K562 (cell line): Measurements from ENCODE around the gene ZNF627. TPM values are rescaled to one million over a fixed set of nuclear protein-coding genes. Genes with fewer than 3 reads are reported as not detected.

Experiments used
- ATAC-seq: fragments of 200-7000 bp; cut with Tn5 transposase; 3 replicates; pipeline ENCODE4 v1.9.1; 2020; ENCODE audit warnings: moderate library complexity
- BruUV-seq: library from RNA; stranded (reverse); fragments of 400-500 nt; replicated peaks from 2 replicates; lab custom pipeline; 2021; lab: Mats Ljungman, UMichigan
- CTCF ChIA-PET: fragments of 300-600 bp; formaldehyde crosslinking; extraction: SDS; loops from one replicate; lab custom pipeline; 2021; ENCODE audit warnings: low intra/inter-chr PET ratio; lab: Yijun Ruan, JAX
- POLR2A ChIA-PET: fragments of 300-600, 350-650 bp; sonication (Branson Sonifier 250); formaldehyde crosslinking; extraction: SDS; loops from one replicate; lab custom pipeline; 2021; ENCODE audit warnings: antibody characterized with exemption, inconsistent platforms; lab: Yijun Ruan, JAX
- DNase-seq, 4 experiments: peaks; one replicate each; pipeline versions ENCODE4 v3.0.0 to v3.0.0-alpha.2; 2011 to 2018; ENCODE audit warnings: low spot score in 3 of 4, mixed read lengths in 3 of 4; ENCODE audit errors: extremely low read depth in 1 of 4
- FAIRE-seq: peaks from 2 replicates; lab custom pipeline; 2011; peaks lifted over from hg19 to GRCh38; lab: Jason Lieb, UNC
- H2AFZ ChIP-seq: 2 replicates; pipeline ENCODE4 v1.6.0; 2011; ENCODE audit warnings: low read depth, low read length, control low read depth, inconsistent platforms
- H3K27ac ChIP-seq: fragments of 200-600 bp; 3 replicates; pipeline ENCODE4 v1.8.0; 2011; ENCODE audit warnings: low read depth, mild to moderate bottlenecking, control low read depth, inconsistent platforms, low read length, moderate library complexity, mixed read lengths; ENCODE audit errors: extremely low read depth
- H3K27me3 ChIP-seq, 2 experiments: fragments of 300-600 bp in 1 of 2; 2 replicates in 1 of 2; 3 replicates in 1 of 2; pipeline versions ENCODE4 v1.6.0 to v1.8.0; 2011; ENCODE audit warnings: inconsistent platforms in 2 of 2, low read length in 2 of 2, mild to moderate bottlenecking in 1 of 2, mixed read lengths in 1 of 2, moderate library complexity in 1 of 2; ENCODE audit not compliant: control insufficient read depth in 2 of 2, insufficient read depth in 2 of 2
- H3K36me3 ChIP-seq: fragments of 300-600 bp; 3 replicates; pipeline ENCODE4 v1.8.0; 2011; ENCODE audit warnings: mild to moderate bottlenecking, low read length, inconsistent platforms; ENCODE audit not compliant: control insufficient read depth, insufficient read depth
- H3K4me1 ChIP-seq, 2 experiments: fragments of 200-600 bp in 1 of 2; replicated peaks in 1 of 2; 2 replicates in 1 of 2; 3 replicates in 1 of 2; pipeline versions ENCODE4 v1.5.1 to v1.8.0; 2011; ENCODE audit warnings: inconsistent platforms in 2 of 2, low read length in 2 of 2, mild to moderate bottlenecking in 1 of 2, mixed read lengths in 1 of 2, moderate library complexity in 1 of 2; ENCODE audit not compliant: control insufficient read depth in 2 of 2, insufficient read depth in 2 of 2
- H3K4me2 ChIP-seq: 2 replicates; pipeline ENCODE4 v1.6.1; 2011; ENCODE audit warnings: low read length, control low read depth, inconsistent platforms, mixed read lengths; ENCODE audit not compliant: insufficient read depth
- H3K4me3 ChIP-seq: fragments of 200-600 bp; sonication (generic), shearing (Covaris generic); 2 replicates; pipeline ENCODE4 v1.5.1; 2016; ENCODE audit warnings: control low read depth, inconsistent platforms
- H3K79me2 ChIP-seq: fragments of 200-600 bp; 3 replicates; pipeline ENCODE4 v1.8.0; 2011; ENCODE audit warnings: low read length, inconsistent platforms; ENCODE audit not compliant: control insufficient read depth, insufficient read depth
- H3K9ac ChIP-seq, 2 experiments: 2 replicates each; pipeline versions ENCODE4 v1.6.0 to v1.6.1; 2011; ENCODE audit warnings: low read depth in 2 of 2, low read length in 2 of 2, control low read depth in 1 of 2, inconsistent platforms in 1 of 2, mild to moderate bottlenecking in 1 of 2, mixed read lengths in 1 of 2; ENCODE audit not compliant: insufficient read depth in 1 of 2
- H3K9me1 ChIP-seq: one replicate; pipeline ENCODE4 v1.6.0; 2011; ENCODE audit warnings: inconsistent platforms, mild to moderate bottlenecking, low read length, moderate library complexity; ENCODE audit not compliant: control insufficient read depth, insufficient read depth
- H3K9me3 ChIP-seq: replicated peaks from 2 replicates; pipeline ENCODE4 v1.5.1; 2011; ENCODE audit warnings: low read depth, low read length, inconsistent platforms; ENCODE audit not compliant: control insufficient read depth, insufficient read depth
- H4K20me1 ChIP-seq: replicated peaks from 2 replicates; pipeline ENCODE4 v1.6.1; 2011; ENCODE audit warnings: low read length, inconsistent platforms, mixed read lengths; ENCODE audit not compliant: control insufficient read depth, insufficient read depth
- HMGN3 ChIP-seq: IDR thresholded peaks from 2 replicates; pipeline ENCODE4 v1.6.1; 2011; ENCODE audit warnings: borderline replicate concordance, low read depth, mild to moderate bottlenecking, mixed read lengths, low read length; ENCODE audit not compliant: insufficient read length; ENCODE audit errors: extremely low read depth
- TSC22D4 ChIP-seq: fragments of 450-650 bp; IDR thresholded peaks from 2 replicates; pipeline ENCODE4 v1.6.1; 2016; ENCODE audit warnings: missing genetic modification characterization, missing biosample characterization, control low read depth
- WGBS: fragments of 100-300 bp; shearing (Covaris generic); methylation state at CpG from one replicate; pipeline ENCODE4 v1.1.6; 2016; ENCODE audit warnings: low coverage, mixed read lengths; ENCODE audit not compliant: insufficient coverage; ENCODE audit errors: missing lambda C conversion rate; 5-methylcytosine and 5-hydroxymethylcytosine counted together
- in situ Hi-C: fragments of 300-500 bp; cut with MboI; formaldehyde crosslinking; loops from 4 replicates; pipeline ENCODE4 v1.15.0; 2018; ENCODE audit warnings: inconsistent platforms, mixed read lengths
- intact Hi-C: fragments of 100-400 bp; cut with micrococcal nuclease; formaldehyde crosslinking; loops from 2 replicates; pipeline ENCODE4 v1.14.2; 2022
- polyA plus RNA-seq, 8 experiments: library from polyadenylated mRNA; depleted of rRNA in 4 of 8; stranded (reverse) in 5 of 8; unstranded in 3 of 8; fragments of >200 nt; fragmentation: Nextera tagmentation in 2 of 8; fragmentation: Illumina TruSeq in 1 of 8; extraction: Ambion mirVana in 2 of 8; extraction: Trizol in 1 of 8; gene quantifications; 2 replicates each; pipeline versions ENCODE4 v1.2.1 to v1.2.3, GENCODE V29; 2011 to 2014; ENCODE audit warnings: inconsistent platforms in 1 of 8, missing spikeins in 1 of 8
- total RNA-seq, 7 experiments: library from RNA; depleted of rRNA in 6 of 7; stranded (reverse); fragments of >200 nt in 6 of 7; fragmentation: Illumina TruSeq in 2 of 7; extraction: Trizol in 2 of 7; gene quantifications; 2 replicates each; pipeline versions ENCODE4 v1.2.1 to v1.2.3, GENCODE V29; 2011 to 2021; ENCODE audit warnings: low replicate concordance in 1 of 7
- TF ChIP-seq, protein P1 (sequence below): fragments of 200-400 bp; formaldehyde crosslinking; IDR thresholded peaks from 2 replicates; pipeline ENCODE4 v1.6.1; 2017; ENCODE audit warnings: mild to moderate bottlenecking, low read depth, low read length, moderate library complexity
- TF ChIP-seq, protein P2 (sequence below): IDR thresholded peaks from 2 replicates; pipeline ENCODE4 v1.6.1; 2012; ENCODE audit warnings: low read depth, low read length, improper control_type of control experiment, borderline replicate concordance

The ZNF627 gene
- total and polyA plus RNA-seq, 9 of the 15 experiments (the other 6 are each of a cell fraction or from before 2014, with no cell fraction given), result 6.4 to 19.9 (median 10.6) TPM

DNA sequence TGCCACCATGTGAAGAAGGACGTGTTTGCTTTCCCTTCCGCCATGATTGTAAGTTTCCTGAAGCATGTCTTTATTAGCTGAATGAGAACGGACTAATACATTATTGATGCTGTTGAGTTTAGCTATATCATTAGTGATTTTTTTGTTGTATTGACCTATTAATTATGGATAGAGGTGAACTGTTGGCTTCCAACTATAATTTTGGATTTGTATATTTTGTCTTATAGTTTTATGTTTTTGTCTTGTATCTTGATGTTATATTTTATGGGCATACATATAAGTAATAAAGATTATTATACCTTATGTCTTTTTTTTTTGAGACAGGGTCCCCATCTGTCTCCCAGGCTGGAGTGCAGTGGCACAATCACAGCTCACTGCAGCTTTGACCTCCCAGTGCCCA, 45.6 kb downstream of the ZNF627 start:
- CTCF ChIA-PET, result no interaction called here
- no peak for FAIRE-seq
- no peak overlapping the region for H2AFZ ChIP-seq
- in situ Hi-C loops, result no loop called here
- H3K27me3 ChIP-seq, result no peaks in the 10 kb centered on the region
- 90% methylated on average over 3 of the region's 3 CpGs for WGBS
- peaks cover 10% of the 10 kb centered on the region for H3K79me2 ChIP-seq
- H3K27ac ChIP-seq, result no peak overlapping the region
- no peak for TF ChIP-seq TSC22D4 (tag)
- TF ChIP-seq, protein P1, sequence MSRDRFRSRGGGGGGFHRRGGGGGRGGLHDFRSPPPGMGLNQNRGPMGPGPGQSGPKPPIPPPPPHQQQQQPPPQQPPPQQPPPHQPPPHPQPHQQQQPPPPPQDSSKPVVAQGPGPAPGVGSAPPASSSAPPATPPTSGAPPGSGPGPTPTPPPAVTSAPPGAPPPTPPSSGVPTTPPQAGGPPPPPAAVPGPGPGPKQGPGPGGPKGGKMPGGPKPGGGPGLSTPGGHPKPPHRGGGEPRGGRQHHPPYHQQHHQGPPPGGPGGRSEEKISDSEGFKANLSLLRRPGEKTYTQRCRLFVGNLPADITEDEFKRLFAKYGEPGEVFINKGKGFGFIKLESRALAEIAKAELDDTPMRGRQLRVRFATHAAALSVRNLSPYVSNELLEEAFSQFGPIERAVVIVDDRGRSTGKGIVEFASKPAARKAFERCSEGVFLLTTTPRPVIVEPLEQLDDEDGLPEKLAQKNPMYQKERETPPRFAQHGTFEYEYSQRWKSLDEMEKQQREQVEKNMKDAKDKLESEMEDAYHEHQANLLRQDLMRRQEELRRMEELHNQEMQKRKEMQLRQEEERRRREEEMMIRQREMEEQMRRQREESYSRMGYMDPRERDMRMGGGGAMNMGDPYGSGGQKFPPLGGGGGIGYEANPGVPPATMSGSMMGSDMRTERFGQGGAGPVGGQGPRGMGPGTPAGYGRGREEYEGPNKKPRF, result no peak
- TF ChIP-seq, protein P2, sequence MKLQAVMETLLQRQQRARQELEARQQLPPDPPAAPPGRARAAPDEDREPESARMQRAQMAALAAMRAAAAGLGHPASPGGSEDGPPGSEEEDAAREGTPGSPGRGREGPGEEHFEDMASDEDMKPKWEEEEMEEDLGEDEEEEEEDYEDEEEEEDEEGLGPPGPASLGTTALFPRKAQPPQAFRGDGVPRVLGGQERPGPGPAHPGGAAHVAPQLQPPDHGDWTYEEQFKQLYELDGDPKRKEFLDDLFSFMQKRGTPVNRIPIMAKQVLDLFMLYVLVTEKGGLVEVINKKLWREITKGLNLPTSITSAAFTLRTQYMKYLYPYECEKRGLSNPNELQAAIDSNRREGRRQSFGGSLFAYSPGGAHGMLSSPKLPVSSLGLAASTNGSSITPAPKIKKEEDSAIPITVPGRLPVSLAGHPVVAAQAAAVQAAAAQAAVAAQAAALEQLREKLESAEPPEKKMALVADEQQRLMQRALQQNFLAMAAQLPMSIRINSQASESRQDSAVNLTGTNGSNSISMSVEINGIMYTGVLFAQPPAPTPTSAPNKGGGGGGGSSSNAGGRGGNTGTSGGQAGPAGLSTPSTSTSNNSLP, result no peak
- no peak for TF ChIP-seq HMGN3
- H3K9me3 ChIP-seq, result no peaks in the 10 kb centered on the region
- ATAC-seq, result no peak
- H3K4me1 ChIP-seq, result peaks cover 5 to 19% of the 10 kb centered on the region in 2 experiments; a peak in 4 of 5 replicates
- H3K9ac ChIP-seq, result no peak overlapping the region
- no peaks in the 10 kb centered on the region for H3K9me1 ChIP-seq
- H4K20me1 ChIP-seq, result no peaks in the 10 kb centered on the region
- intact Hi-C loops, result no loop called here
- H3K4me2 ChIP-seq, result no peak overlapping the region
- POLR2A ChIA-PET, result no interaction called here
- H3K36me3 ChIP-seq, result 0 out of 3 replicates have a peak, but pooled peaks cover 2% of the 10 kb centered on the region
- no peak overlapping the region for H3K4me3 ChIP-seq
- DNase-seq, result no peak
- no TSS peak for BruUV-seq
